IPS DF 19.7 (cell line): ENCODE measurements around the gene PRR18.

ENCODE experiments used
- DNase-seq: peaks from one replicate; pipeline ENCODE4 v3.0.0-alpha.2; 2013; ENCODE audit warnings: low read depth, low spot score

PRR18 gene

DNA sequence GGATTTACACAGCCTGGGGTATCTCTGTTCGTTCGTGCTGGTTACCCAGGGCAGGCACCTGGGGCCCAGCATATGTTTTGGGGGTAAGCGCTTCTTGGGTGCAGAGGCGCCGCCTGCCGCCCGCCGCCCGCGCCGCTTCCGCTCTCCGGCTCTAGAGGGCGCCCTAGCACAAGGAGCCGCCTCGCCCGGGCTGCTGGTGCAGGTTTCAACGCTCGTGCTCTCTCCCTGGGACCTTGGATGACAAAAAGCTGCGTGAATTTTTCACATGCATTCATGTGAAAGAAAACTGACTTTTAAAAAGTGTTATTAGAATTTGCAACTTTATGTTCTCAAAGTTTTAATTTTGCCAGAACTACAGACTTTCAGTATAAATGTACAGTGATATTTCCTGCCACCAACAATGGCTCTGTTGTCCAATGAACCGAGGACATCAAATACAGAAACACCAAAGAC is 32.5 kb downstream of the PRR18 start:
- no peak for DNase-seq

DNA sequence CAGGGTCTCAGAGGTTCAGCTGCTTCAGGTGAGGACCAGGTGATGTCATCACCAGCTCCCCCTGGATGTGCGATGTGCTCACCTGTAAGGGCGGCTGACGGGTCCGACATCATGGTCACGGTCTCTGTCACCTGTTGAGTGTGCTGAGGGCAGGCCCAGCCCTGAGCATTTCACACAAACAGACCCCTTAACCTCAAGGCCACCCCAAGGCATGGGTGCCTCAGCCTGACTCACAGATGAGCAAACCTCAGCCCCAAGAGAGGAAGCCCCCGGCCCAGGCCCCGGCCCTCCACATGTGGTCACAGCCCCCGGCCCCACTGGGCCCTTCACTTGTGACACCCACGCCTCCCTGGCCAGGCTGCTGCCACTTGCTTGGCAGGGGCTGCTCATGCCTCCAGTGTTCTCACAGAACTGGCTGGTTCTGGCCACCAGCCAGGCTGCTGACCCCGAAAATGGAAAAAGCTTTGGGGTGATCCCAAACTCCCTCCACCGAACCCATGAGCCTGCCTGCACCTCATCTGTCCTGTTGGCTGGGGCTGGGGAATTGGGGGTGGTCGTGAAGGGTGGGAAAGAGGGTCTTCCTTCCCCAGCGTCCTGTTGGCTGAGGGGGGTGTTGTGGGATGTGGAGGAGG is 33.3 kb downstream of the PRR18 start:
- no peak for DNase-seq

DNA sequence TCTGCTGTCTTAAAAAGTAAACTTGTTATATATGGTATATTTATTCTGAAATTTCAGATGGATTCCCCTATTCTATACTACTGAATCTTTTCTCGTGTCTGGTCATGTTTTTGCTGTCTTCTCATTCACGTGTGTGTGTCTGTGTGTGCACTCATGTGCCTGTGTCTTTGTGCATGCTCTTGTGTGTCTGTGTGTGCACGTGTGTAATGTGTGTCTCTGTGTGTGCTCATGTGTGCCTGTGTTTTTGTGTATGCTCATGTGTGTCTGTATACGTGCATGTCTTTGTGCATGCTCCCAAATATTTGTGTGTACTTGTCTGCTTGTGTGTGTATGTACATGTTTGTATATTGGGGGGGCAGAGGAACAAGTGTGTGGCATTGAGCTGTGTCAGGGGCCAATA is 34.0 kb downstream of the PRR18 start:
- DNase-seq: no peak

DNA sequence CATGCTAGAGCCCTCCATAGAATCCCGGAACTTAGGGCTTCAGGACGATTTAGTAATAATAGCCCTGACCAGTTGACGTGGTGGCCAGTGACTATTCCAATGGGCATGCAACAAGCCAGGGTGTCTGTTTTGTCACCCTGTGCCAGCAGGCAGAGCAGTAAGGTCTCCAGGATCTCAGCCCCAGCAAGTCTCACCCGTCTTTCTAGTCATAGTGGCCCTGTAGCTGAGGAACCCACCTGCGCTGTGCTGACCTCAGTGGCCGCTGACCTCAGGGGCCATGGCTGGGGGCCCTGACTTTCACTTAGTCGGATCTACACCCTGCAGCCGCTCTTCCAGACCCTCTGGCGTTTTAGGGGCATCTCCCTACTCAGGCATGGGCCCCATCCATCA is 36.8 kb downstream of the PRR18 start:
- no peak for DNase-seq

DNA sequence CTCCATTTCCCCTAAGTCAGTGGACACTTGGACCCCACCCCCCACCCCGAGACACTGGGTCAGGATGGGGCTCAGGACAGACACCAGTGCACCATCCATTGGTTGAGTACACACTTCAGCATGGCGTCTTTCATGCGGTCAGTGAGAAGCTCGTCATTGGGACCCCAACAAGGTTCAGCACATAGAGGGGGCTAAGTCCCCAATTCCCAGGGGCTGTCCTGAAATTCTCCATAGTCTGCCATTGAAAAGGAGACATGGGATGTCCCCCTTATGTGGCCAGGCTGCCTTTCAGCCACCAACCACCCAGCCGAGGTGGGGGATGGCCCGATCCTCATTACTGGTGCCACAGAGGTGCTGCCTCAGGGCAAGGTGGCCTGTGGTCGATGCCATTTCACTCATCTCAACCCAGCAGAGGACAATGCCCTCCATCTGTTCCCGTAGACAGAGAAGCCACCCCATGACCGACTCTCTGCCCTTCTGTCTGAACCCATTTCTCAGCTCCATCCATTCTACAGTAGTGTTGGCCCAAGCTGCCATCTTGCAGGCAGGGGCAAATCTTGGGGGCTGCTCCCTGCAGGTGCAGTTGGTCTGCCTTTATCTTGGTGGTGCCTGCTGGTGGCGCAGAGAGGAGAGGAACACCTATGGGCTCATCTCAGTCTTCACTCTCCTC is 37.4 kb downstream of the PRR18 start:
- no peak for DNase-seq

DNA sequence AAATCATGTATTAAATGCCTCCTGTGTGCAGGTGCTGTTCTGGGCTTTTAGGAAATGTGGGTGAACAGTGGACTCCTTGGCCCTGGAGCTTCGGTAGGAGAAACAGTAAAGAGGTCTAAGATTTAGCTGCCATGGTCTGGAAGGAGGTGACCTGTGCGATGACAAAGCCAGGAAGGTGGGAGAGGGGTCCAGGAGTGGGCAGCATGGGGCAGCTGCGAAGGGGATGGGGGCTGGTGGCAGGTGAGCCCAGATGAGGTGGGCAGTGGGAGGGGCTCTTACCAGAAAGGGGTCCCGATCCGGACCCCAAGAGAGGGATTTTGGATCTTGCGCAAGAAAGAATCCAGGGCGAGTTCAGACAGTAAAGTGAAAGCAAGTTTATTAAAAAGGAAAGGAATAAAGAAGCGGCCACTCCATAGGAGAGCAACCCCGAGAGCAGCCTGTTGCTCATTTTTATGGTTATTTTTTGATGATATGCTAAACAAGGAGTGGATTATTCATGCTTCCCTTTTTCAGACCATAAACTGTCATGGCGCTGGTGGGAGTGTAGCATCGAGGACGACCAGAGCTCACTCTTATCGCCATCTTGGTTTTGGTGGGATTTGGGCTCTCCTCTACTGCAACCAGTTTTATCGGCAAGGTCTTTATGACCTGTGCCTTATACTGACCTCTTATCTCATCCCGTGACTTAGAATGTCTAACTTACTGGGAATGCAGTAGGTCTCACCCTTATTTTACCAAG is 38.7 kb downstream of the PRR18 start:
- no peak for DNase-seq

DNA sequence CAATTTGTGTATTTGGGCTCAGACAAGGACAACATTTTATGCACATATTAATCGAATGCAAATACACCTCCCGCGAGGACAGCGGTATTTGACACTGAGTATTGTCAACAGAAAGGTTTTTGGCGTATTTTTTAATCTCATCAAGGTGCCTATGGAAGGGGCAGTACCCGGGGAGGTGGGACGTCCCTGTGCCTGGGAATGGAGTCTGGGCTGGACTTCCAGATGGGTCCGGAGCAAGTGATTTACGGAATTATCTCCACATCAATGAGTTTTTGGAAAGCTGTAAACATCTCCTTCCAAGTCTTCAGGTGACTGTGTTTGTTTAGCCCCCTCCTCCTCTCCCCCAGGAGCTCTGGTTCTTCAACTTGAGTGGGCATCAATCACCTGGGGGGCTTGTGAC is 39.8 kb downstream of the PRR18 start:
- no peak for DNase-seq

DNA sequence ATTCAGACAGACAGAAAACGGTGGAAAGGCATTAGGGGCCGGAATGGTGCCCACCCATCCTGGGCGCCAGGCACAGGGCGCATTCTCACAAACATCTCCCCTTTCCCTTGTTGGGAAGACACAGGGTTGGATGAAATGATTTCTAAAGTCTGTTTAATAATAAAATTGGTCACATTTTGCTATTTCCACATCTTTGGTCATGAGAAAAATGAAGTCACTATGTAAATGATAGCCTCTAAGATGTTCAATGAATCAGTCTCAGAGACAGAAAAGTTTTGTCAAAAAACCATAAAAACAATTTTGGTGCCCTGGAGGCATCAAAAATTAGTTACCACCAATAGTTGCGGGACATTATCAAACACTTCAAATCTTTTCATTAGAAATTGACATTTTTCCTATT is 40.7 kb downstream of the PRR18 start:
- no peak for DNase-seq

DNA sequence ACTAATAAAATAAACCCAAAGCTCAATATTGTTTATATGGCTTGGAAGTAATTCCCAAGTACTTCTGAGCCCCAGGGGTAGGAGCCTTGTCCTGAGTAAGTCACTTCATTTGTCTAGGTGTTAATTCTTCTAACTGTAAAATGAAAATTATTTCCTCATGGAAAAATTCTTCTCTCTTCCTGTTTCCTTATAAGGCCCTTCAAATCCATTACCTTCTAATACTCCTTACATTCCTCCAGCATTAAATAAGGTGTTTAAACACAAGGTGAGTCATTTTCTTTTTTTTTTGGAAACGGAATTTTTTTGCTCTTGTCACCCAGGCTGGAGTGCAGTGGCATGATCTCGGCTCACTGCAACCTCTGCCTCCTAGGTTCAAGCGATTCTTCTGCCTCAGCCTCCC is 41.9 kb downstream of the PRR18 start:
- no peak for DNase-seq

DNA sequence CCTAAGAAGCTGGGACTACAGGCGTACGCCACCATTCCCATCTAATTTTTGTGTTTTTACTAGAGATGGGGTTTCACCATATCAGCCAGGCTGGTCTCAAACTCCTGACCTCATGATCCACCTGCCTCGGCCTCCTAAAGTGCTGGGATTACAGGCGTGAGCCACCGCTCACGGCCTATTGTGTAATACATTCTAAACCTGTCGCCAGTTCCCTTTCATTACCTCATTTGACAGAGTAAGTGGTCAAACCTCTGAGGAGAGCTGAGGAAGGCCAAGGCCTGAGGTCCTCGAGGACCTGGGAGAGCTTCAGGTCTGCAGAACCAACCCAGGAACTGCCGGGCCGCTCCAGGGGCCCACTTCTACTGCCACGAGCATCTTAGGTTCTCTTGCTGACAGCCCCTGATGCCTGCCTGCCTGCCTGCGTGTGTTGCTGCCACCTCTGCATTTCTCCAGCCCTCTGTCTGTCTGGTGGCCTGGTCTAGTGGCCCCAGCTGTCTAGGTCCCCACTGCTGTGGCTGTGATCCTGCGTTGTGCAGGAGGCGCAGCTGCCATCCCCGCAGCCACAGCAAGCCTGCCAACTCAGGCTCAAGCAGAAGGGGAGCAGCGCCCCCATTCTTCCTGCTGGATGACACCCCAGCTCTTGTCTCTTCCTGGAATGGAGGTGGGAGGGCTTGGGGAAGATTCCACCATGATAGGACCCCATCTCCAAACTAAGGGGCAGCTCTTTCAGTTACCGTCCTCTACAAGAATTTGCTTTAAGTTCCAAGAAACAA is 45.3 kb downstream of the PRR18 start:
- no peak for DNase-seq

DNA sequence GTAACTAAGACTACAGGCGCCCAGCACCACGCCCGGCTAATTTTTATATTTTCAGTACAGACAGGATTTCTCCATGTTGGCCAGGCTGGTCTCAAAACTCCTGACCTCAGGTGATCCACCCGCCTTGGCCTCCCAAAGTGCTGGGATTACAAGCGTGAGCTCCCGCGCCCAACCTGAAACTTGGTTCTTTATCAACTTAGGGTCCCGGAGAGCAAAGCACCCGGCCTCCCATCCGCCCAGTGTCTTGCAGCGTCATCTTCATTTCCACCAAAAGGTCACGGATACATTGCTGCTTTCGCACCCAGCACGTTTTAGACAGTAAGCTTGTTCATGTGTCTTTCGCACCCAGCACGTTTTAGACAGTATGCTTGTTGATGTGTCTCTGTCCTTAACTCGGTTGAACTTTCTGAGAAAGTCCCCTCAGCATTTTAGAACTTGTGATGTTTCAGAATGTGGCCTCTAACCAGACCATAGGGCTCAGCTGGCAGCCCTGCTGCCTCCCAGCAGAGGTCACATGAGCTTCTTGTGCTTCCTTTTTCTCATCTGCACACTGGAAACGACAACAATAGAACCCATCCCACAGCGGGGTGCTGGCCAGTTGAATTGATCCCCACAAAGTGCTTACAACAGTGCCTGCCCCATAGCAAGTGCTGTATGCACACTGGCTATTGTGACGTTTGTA is 48.8 kb downstream of the PRR18 start:
- DNase-seq: no peak

DNA sequence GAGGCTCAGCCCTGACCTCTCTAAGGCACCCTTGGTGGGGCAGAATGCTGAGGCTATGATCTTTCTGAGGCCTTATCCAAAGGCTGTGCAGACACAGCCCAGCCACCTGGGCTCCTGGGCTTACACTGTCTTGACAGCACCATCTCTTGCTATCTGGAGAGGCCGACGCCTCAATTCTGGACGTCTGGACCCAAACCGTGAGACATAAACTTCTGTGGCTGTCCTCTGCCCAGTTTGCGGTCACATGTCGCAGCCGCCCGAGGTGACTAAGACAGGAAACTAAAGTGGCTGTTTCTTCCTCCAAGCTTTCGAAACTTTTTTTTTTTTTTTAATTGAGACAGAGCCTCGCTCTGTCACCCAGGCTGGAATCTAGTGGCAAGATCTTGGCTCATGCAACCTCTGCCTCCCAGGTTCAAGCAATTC is 49.3 kb downstream of the PRR18 start:
- no peak for DNase-seq

DNA sequence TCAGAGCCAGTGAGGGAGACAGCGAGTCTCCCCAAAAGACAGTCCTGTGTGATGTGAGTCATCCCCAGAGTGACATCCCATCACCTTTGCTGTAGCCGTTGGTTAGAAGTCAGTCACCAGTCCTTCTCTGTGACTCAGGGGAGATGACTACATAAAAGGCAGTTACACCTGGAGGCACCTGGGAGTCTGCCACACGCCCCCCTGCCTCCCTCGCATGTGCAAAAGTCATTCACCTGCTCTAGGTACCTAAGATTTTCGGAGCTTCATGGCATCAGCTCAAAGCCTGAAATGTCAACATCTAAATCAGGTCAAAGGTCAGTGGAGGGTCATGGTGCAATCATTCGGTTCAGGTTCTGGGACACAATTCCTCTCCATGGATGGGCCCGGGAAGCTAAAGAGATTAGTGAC is 50.3 kb downstream of the PRR18 start:
- DNase-seq: no peak
